T-helper 1 cell treated with Interleukin-12 subunit alpha and Interleukin-12 subunit beta and Interleukin-4 antibody, amounts not matched to agents 30 μg/mL and 1 μg/mL, for 36 hours (primary cell): ENCODE measurements around the gene MXI1.

ENCODE experiments used
- H3K27ac Mint-ChIP-seq: one replicate; pipeline ENCODE4 v1.8.0; 2021; ENCODE audit warnings: mild to moderate bottlenecking, mixed read lengths
- H3K27me3 Mint-ChIP-seq: one replicate; pipeline ENCODE4 v1.8.0; 2021; ENCODE audit warnings: low read depth, mixed read lengths
- H3K36me3 Mint-ChIP-seq: one replicate; pipeline ENCODE4 v1.8.0; 2021; ENCODE audit warnings: low read depth, mixed read lengths
- H3K4me1 Mint-ChIP-seq: one replicate; pipeline ENCODE4 v1.8.0; 2021; ENCODE audit warnings: low read depth, mixed read lengths
- H3K4me3 Mint-ChIP-seq: one replicate; pipeline ENCODE4 v1.8.0; 2021; ENCODE audit warnings: mild to moderate bottlenecking, moderate library complexity, mixed read lengths
- H3K9me3 Mint-ChIP-seq: one replicate; pipeline ENCODE4 v1.8.0; 2021; ENCODE audit warnings: mixed read lengths

Gene MXI1

DNA sequence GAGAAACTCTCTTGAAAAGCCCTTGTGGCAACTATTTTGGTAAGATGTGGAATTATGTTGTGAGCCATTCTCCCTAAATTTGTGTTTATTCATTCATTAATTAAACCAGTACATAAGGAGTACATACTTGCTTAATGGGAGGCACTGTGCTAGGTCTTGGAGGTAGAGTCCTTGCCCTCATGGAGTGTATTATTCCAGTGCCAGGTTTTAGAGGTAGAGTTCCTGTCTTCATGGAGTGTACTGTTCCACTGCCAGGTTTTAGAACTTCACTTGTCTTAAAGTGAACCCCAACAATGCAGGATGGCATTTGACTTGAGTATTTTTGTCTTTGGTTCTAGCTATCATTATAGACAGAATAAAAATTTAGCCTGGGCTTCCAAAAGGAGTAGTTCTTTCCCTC lies 8.8 kb downstream of the MXI1 start:
- Mint-ChIP-seq H3K4me3 (no peak overlapping the region), H3K4me1 (peaks cover 78% of the 10 kb centered on the region), H3K27ac (no peak overlapping the region), H3K9me3 (no peaks in the 10 kb centered on the region), H3K36me3 (peaks cover 20% of the 10 kb centered on the region), H3K27me3 (no peaks in the 10 kb centered on the region)

DNA sequence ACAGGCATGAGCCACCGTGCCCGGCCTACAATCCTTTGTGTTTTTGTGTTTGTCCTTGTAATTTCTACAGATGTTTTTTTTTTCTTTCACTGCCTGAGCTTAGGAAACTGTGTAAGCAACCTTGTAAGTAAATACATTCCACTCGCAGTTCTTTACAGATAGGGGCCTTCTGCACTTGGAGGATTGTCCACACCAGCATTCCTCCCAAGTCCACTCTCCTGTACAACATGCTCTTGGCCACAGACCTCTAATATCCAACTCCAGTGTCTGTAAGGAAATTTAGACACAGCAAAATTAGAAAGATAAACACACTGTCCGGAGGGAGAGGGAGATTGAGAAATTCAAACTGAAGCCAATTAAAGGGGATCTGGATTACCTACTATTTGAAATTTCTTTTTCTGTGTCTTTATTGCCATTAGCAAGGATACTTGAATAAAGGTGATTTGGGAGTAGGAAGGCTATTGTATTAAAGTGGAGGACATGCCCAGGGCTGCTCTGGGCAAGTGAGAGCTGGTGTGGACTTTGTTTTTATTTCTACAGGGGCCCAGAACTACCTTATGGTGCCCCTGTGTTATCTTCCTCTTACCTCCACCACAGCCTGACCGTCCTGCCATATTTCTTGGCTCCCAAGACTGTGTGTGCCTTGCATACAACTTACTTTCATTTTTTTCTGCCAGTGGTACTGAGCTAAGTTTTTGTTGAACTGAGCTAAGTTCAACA lies 9.7 kb downstream of the MXI1 start:
- H3K4me3 Mint-ChIP-seq: no peak overlapping the region
- H3K27ac Mint-ChIP-seq: no peak overlapping the region
- no peaks in the 10 kb centered on the region for H3K27me3 Mint-ChIP-seq
- no peaks in the 10 kb centered on the region for H3K9me3 Mint-ChIP-seq
- H3K36me3 Mint-ChIP-seq: peaks cover 20% of the 10 kb centered on the region
- H3K4me1 Mint-ChIP-seq: peaks cover 78% of the 10 kb centered on the region

DNA sequence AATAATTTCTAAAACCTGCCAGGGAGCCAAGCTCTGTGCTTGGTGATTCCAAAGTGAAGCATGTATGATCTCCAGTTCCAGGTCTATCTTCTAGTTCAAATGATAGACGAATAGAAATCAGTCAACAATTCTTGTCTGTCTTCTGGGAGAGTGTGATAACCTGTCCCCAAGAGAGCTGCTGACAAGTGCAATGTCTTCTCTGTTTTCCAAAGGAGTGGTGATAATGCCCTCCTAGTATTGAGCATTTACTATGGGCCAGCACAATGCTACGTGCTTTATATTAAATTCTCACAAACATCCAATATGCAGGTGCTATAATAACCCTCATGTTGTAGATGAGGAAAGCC lies 10.2 kb downstream of the MXI1 start:
- peaks cover 20% of the 10 kb centered on the region for H3K36me3 Mint-ChIP-seq
- no peaks in the 10 kb centered on the region for H3K27me3 Mint-ChIP-seq
- H3K27ac Mint-ChIP-seq: no peak overlapping the region
- peaks cover 78% of the 10 kb centered on the region for H3K4me1 Mint-ChIP-seq
- H3K4me3 Mint-ChIP-seq: no peak overlapping the region
- H3K9me3 Mint-ChIP-seq: no peaks in the 10 kb centered on the region

DNA sequence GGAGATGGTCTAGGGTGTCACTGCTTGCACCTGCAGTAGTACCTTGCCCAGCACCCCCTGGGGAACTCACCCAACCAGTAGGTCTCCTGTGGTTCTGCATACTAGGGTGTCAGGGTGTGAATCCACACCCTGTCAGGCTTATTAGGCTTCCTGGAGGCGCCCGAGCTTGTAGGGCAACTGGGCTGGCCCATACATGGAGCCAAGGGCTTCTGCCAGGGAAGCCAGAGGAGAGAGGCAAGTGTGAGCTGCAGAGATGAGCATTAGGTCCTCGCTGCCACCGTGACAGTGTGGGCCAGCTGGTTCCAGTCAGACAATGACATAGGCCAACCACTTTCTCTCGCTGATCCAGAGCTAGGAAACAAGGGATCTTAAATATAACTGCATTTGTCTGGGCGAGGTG lies 11.2 kb downstream of the MXI1 start:
- no peak overlapping the region for H3K4me3 Mint-ChIP-seq
- no peaks in the 10 kb centered on the region for H3K27me3 Mint-ChIP-seq
- no peak overlapping the region for H3K27ac Mint-ChIP-seq
- peaks cover 16% of the 10 kb centered on the region for H3K36me3 Mint-ChIP-seq
- peaks cover 74% of the 10 kb centered on the region for H3K4me1 Mint-ChIP-seq
- H3K9me3 Mint-ChIP-seq: no peaks in the 10 kb centered on the region

DNA sequence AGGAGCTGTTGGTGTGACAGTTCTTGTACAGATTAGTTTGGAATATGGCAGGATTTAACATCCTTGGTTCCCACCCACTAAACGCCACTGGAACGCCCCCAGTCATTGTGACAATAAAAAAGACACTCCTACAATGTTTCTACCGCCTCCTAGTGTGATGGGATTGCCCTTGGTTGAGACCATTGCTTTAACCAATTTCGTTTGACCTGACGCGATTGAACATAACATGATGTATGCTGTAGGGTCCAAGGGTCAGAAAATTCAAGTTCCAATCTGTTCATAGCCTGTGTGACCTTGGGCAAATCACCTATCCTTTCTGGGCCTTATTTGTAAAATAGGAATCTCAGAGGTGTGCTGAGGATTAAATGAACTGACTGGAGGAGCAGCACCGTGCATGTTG lies 12.5 kb downstream of the MXI1 start:
- Mint-ChIP-seq H3K36me3 (peaks cover 14% of the 10 kb centered on the region), H3K27me3 (no peaks in the 10 kb centered on the region), H3K4me1 (peaks cover 70% of the 10 kb centered on the region), H3K9me3 (no peaks in the 10 kb centered on the region), H3K4me3 (no peak overlapping the region), H3K27ac (peak overlapping the region; percentile 28)

DNA sequence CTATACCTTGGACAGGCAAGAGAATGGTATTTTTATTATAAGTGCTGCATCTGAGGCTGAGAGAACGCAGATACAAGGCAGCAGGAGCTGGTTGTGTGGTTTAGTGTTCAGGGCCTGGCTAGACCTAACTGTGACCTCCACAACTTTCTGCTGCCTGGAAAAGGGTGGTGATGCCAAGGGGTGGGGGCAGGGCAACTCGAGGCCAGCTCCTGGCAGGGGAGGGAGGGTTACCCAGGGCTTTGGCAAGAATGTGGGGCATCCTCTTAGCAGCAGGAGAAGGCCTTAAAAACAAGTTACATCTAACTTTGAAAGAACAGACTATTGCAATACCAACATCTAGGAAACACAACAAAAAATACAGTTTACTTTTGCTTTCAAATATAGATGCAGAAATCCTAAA lies 13.0 kb downstream of the MXI1 start:
- Mint-ChIP-seq H3K9me3 (no peaks in the 10 kb centered on the region), H3K4me1 (peaks cover 72% of the 10 kb centered on the region), H3K27ac (no peak overlapping the region), H3K36me3 (peaks cover 14% of the 10 kb centered on the region), H3K27me3 (no peaks in the 10 kb centered on the region), H3K4me3 (no peak overlapping the region)

DNA sequence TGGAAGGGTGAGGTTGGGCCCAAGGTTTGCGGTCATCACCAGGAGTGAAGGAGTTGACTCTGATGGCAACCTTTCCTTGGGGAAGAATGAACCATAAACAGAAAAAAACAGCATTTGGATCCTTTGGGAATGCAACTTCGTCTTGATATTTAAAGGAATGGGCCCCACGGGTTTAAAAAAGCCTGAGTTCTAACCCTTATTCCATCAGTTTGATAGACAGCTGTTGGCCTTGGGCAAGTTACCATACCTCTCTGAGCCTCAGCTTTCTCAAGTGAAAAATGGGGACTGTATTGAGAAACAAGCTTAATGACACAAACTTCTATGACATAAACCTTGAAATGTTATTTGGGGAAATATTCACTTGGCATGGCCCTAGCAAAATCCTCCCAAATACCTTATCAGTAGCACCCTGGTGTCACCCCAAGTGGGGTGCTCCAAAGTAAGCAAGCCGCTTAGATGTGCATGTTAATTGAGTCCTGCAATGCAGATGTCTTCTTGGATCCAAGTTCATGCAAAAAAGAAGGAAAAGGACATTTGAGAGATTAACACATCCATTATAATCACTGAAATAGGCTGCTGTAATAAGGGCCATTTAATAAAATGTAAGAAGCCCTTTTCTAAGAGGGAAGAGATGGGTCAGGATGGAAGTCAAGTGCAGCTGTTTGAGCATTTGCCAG lies 13.8 kb downstream of the MXI1 start:
- H3K4me1 Mint-ChIP-seq: peaks cover 68% of the 10 kb centered on the region
- H3K4me3 Mint-ChIP-seq: peak overlapping the region; percentile 59
- H3K27ac Mint-ChIP-seq: peak overlapping the region; percentile 71
- H3K36me3 Mint-ChIP-seq: peaks cover 9% of the 10 kb centered on the region
- H3K9me3 Mint-ChIP-seq: no peaks in the 10 kb centered on the region
- no peaks in the 10 kb centered on the region for H3K27me3 Mint-ChIP-seq

DNA sequence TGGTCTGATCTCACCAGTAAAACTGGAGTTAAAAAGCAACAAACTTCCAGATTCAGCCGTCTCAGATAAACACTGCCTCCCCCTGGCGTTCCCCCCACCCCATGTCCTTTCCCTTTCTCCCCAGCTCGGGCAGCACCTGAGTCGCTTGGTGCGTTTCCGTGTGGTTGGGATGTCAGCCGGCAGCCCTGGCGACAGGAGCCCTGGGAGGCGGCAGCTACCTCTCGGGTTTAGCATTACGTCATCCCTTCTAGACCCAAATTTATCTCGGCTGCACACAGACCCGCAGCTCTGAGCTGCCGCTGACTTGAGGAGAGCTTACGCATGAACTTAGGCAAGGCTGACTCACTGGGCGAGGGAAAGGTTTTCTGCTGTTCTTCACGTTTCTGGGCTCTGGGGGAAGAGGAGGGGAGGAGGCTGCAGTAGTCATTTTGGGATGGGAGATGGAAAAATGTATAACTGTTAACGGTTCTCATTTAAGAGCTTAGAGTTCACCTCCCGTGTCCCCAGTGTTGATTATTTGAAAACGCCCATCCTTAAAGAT lies 14.4 kb downstream of the MXI1 start:
- Mint-ChIP-seq H3K27ac (peak overlapping the region; percentile 71), H3K4me1 (peaks cover 66% of the 10 kb centered on the region)

DNA sequence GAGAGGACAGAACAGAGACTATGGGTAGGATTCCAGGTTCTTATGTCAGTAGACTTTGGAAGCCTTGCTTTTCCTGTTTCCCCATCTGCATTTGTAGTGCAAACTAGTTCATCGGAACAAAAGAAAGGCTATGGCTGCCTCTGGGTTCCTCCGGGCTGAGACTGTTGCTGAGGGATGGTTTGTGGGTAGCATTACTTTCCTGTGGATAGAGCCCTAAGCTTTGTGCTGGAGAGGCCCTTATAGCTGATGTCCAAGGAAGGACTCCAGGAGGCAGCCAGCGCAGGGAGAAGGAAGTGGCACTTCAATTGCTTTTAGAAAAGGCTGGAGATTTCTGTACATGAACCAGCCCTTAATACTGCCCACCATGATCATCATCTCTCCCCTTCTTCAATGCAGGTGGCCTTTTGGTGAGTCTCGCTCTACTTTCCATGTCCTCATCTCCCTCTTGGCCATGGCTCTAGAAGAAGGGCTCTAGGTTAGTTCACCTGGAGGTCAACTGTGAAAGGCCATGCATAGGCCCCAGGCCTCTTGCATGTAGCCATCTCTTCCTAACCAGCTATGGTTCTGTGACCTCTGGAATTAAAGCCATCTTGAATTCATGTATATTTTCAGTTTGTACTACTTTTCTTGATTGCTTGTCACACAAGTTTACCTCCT lies 15.4 kb downstream of the MXI1 start:
- Mint-ChIP-seq H3K9me3 (no peaks in the 10 kb centered on the region), H3K4me3 (peak overlapping the region; percentile 43), H3K36me3 (peaks cover 10% of the 10 kb centered on the region), H3K27me3 (peaks cover 4% of the 10 kb centered on the region), H3K27ac (peak overlapping the region; percentile 47), H3K4me1 (peaks cover 62% of the 10 kb centered on the region)

More for the DNA sequence above, 14.4 kb downstream of the MXI1 start:
- peak overlapping the region; percentile 59 for H3K4me3 Mint-ChIP-seq
- peaks cover 9% of the 10 kb centered on the region for H3K36me3 Mint-ChIP-seq
- no peaks in the 10 kb centered on the region for H3K27me3 Mint-ChIP-seq
- no peaks in the 10 kb centered on the region for H3K9me3 Mint-ChIP-seq

DNA sequence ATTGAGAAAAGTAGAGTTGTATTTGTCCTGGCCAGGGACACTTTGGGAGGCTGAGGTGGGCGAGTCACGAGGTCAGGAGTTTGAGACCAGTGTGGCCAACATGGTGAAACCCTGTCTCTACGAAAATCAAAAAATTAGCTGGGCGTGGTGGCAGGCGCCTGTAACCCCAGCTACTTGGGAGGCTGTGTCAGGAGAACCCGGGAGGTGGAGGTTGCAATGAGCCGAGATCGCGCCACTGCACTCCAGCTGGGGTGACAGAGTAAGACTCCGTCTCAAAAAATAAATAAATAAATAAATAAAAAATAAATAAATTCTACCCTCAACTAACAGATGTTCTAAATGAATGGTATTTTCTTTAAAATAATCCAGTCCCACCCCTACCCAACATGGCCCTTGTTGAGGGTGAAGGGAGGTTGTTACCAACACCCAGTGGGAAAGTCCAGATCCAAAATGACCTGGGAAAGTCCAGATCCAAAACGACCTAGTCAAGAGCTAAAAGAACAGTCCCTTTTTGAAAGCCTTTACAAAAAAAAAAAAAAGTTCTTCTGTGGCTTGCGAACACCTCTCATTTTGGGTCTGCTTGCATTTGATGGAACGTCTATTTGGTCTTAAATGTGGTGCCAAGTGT lies 16.0 kb downstream of the MXI1 start:
- Mint-ChIP-seq H3K36me3 (peaks cover 14% of the 10 kb centered on the region), H3K9me3 (no peaks in the 10 kb centered on the region), H3K27ac (no peak overlapping the region), H3K27me3 (peaks cover 4% of the 10 kb centered on the region), H3K4me3 (no peak overlapping the region), H3K4me1 (peaks cover 61% of the 10 kb centered on the region)

DNA sequence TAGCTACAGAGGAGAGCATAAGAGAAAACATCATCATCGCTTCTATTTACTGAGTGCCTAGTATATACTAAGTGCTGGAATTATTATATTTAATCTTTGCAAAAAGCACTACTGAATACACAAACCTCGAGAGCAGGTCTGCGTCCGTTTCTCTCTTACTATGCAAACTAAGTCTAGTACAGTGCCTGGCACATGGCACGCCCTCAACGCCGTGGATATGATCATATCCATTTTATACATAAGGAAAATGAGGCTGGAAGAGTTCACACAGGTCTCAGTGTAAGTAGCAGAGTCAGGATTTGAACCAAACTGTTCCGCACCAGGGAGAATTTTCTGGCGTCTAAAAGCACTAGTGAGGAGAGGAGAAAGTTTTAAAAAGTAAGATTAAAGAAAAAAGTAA lies 17.6 kb downstream of the MXI1 start:
- H3K27me3 Mint-ChIP-seq: peaks cover 4% of the 10 kb centered on the region
- peak overlapping the region; percentile 43 for H3K27ac Mint-ChIP-seq
- no peaks in the 10 kb centered on the region for H3K9me3 Mint-ChIP-seq
- peaks cover 16% of the 10 kb centered on the region for H3K36me3 Mint-ChIP-seq
- H3K4me3 Mint-ChIP-seq: peak overlapping the region; percentile 85
- H3K4me1 Mint-ChIP-seq: peaks cover 50% of the 10 kb centered on the region

DNA sequence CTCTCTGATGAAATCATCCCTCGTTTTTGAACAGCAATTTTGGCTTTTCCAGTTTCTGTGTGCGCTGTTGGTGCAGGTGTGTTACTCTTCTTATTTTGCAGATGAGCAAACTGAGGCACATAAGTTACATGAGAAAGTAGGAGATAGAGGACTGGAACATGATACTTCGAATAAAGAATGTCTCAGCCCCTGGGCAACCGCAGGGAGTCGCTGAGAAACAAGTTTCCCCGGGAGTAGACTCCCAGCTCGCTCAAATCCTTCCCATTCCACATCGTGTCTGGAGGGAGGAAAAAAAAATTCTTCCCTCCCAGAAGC lies 18.0 kb downstream of the MXI1 start:
- Mint-ChIP-seq H3K9me3 (no peaks in the 10 kb centered on the region), H3K4me3 (peak overlapping the region; percentile 85), H3K27me3 (peaks cover 4% of the 10 kb centered on the region), H3K4me1 (peaks cover 45% of the 10 kb centered on the region), H3K36me3 (peaks cover 16% of the 10 kb centered on the region), H3K27ac (peak overlapping the region; percentile 85)

DNA sequence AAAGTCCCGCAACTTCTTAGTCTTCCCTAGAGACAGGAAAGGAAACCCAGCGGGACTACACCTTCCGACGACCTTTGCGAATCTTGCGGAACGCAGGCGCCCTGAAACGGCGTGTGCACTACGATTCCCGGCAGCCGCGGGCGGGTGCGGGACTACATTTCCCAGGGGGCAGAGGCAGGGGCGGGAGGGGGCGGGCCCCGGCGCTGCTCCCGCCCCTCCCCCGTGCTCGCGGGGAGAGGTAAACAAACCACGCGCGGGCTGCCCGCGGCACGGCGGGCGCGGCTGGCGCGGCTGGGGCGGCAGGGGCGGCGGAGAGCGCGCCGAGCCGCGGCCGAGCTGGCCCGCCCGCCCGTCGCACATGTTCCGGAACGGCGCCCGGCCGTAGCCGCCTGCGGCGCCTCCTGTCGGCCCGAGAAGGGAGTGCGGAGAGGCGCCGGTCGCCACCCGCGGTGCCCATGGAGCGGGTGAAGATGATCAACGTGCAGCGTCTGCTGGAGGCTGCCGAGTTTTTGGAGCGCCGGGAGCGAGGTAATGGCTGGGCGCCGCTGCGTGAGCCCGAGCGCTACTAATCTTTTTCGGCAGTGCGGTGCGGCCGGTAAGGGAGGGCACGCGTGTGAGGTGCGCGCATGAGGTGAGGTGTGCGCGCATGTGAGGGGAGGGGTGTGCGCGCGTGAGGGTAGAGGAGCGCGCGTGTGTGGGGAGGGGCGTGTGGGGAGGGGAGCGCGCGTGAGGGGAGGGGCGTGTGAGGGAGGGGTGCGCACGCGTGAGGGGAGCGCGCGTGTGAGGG lies 18.5 kb downstream of the MXI1 start:
- Mint-ChIP-seq H3K4me1 (peaks cover 41% of the 10 kb centered on the region), H3K27me3 (peaks cover 4% of the 10 kb centered on the region), H3K36me3 (peaks cover 16% of the 10 kb centered on the region), H3K4me3 (peak overlapping the region; percentile 94), H3K9me3 (no peaks in the 10 kb centered on the region), H3K27ac (peak overlapping the region; percentile 96)

DNA sequence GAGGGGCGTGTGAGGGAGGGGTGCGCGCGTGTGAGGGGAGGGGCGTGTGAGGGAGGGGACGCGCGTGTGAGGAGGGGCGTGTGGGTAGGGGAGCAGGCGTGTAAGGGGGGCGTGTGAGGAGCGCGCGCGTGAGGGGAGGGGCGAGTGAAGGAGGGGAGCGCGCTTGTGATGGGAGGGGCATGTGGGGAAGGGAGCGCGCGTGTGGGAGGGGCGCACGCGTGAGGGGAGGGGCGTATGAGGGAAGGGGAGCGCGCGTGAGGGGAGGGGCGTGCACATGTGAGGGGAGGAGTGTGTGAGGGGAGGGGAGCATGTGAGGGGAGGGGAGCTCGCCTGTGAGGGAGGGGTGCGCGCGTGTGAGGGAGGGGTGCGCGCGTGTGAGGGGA lies 19.1 kb downstream of the MXI1 start:
- Mint-ChIP-seq H3K4me1 (peaks cover 36% of the 10 kb centered on the region), H3K27ac (peak overlapping the region; percentile 96), H3K27me3 (peaks cover 4% of the 10 kb centered on the region), H3K4me3 (peak overlapping the region; percentile 94), H3K36me3 (peaks cover 16% of the 10 kb centered on the region), H3K9me3 (no peaks in the 10 kb centered on the region)
